HepG2 (cell line): ENCODE results near the gene ZNF227. TPM values are rescaled to one million over a fixed set of nuclear protein-coding genes. Genes with fewer than 3 reads are reported as not detected.

Source experiments
- ARHGAP35 ChIP-seq: sonication (generic); formaldehyde crosslinking; IDR thresholded peaks from 2 replicates; pipeline ENCODE4 v1.9.0; 2022; ENCODE audit warnings: mild to moderate bottlenecking, inconsistent platforms, moderate library complexity, missing genetic modification reagents, borderline replicate concordance
- EP300 ChIP-seq, 3 experiments: sonication (generic) in 1 of 3; formaldehyde crosslinking in 1 of 3; IDR thresholded peaks; 2 replicates each; pipeline versions ENCODE4 v1.5.1 to v1.6.1; 2011 to 2020; ENCODE audit warnings: low read depth in 2 of 3, low read length in 2 of 3, borderline replicate concordance in 1 of 3, improper control_type of control experiment in 1 of 3, mild to moderate bottlenecking in 1 of 3, missing genetic modification reagents in 1 of 3, moderate library complexity in 1 of 3
- GABPA ChIP-seq, 2 experiments: IDR thresholded peaks; 2 replicates each; pipeline ENCODE4 v1.6.1; 2011 to 2016; ENCODE audit warnings: low read depth in 2 of 2, low read length in 1 of 2, missing biosample characterization in 1 of 2, missing genetic modification characterization in 1 of 2
- GPN1 ChIP-seq: sonication (generic); formaldehyde crosslinking; IDR thresholded peaks from 2 replicates; pipeline ENCODE4 v1.5.1; 2020; ENCODE audit warnings: missing genetic modification reagents, borderline replicate concordance
- HIVEP1 ChIP-seq: sonication (generic); formaldehyde crosslinking; IDR thresholded peaks from 2 replicates; pipeline ENCODE4 v1.4.0; 2020; ENCODE audit warnings: mild to moderate bottlenecking, missing genetic modification reagents
- ISL2 ChIP-seq: sonication (generic); formaldehyde crosslinking; IDR thresholded peaks from 2 replicates; pipeline ENCODE4 v1.5.0; 2020; ENCODE audit warnings: missing genetic modification reagents
- ISX ChIP-seq: sonication (generic); formaldehyde crosslinking; conservative IDR thresholded peaks from 2 replicates; pipeline ENCODE4 v1.5.0; 2020; ENCODE audit warnings: missing genetic modification reagents
- KAT7 ChIP-seq: IDR thresholded peaks from 2 replicates; pipeline ENCODE4 v1.6.1; 2018; ENCODE audit warnings: borderline replicate concordance, missing compliant biosample characterization
- MZF1 ChIP-seq: sonication (generic); formaldehyde crosslinking; IDR thresholded peaks from 2 replicates; pipeline ENCODE4 v1.8.1; 2023; ENCODE audit warnings: mild to moderate bottlenecking, missing genetic modification reagents, borderline replicate concordance
- NBN ChIP-seq: fragments of 450-650 bp; conservative IDR thresholded peaks from 2 replicates; pipeline ENCODE4 v1.6.1; 2017
- POGZ ChIP-seq: sonication (generic); formaldehyde crosslinking; IDR thresholded peaks from 2 replicates; pipeline ENCODE4 v1.4.0; 2020; ENCODE audit warnings: mild to moderate bottlenecking, missing genetic modification reagents
- RBAK ChIP-seq: sonication (generic); formaldehyde crosslinking; IDR thresholded peaks from 2 replicates; pipeline ENCODE4 v1.5.1; 2020; ENCODE audit warnings: mild to moderate bottlenecking, missing genetic modification reagents
- SALL1 ChIP-seq: sonication (generic); formaldehyde crosslinking; IDR thresholded peaks from 2 replicates; pipeline ENCODE4 v1.8.0; 2022; ENCODE audit warnings: mild to moderate bottlenecking, missing genetic modification reagents
- SSRP1 ChIP-seq: IDR thresholded peaks from 2 replicates; pipeline ENCODE4 v1.6.1; 2016; ENCODE audit warnings: control low read depth
- TMF1 ChIP-seq: sonication (generic); formaldehyde crosslinking; IDR thresholded peaks from 2 replicates; pipeline ENCODE4 v1.8.1; 2022; ENCODE audit warnings: low read depth, missing genetic modification reagents
- TOPORS ChIP-seq: sonication (generic); formaldehyde crosslinking; IDR thresholded peaks from 2 replicates; pipeline ENCODE4 v1.8.0; 2023; ENCODE audit warnings: mild to moderate bottlenecking, missing genetic modification reagents
- ZNF274 ChIP-seq: sonication (generic); formaldehyde crosslinking; IDR thresholded peaks from 2 replicates; pipeline ENCODE4 v1.5.1; 2020; ENCODE audit warnings: mild to moderate bottlenecking, missing genetic modification reagents
- ZNF543 ChIP-seq: sonication (generic); formaldehyde crosslinking; IDR thresholded peaks from 2 replicates; pipeline ENCODE4 v1.4.0; 2020; ENCODE audit warnings: mild to moderate bottlenecking, missing genetic modification reagents
- ZNF550 ChIP-seq: sonication (generic); formaldehyde crosslinking; IDR thresholded peaks from 2 replicates; pipeline ENCODE4 v1.4.0; 2020; ENCODE audit warnings: mild to moderate bottlenecking, missing genetic modification reagents, borderline replicate concordance
- ZNF577 ChIP-seq: sonication (generic); formaldehyde crosslinking; IDR thresholded peaks from 2 replicates; pipeline ENCODE4 v1.4.0; 2020; ENCODE audit warnings: mild to moderate bottlenecking, low read depth, missing genetic modification reagents, borderline replicate concordance
- polyA plus RNA-seq, 8 experiments: library from polyadenylated mRNA; depleted of rRNA in 3 of 8; stranded (reverse) in 7 of 8; unstranded in 1 of 8; fragments of >200 nt; fragmentation: Illumina TruSeq in 4 of 8; extraction: Trizol in 4 of 8; gene quantifications; 2 replicates each; pipeline versions ENCODE4 v1.2.1 to v1.2.3, GENCODE V29; 2011 to 2016; ENCODE audit warnings: low read depth in 4 of 8, missing spikeins in 1 of 8, mixed read lengths in 1 of 8; ENCODE audit not compliant: insufficient read depth in 1 of 8
- total RNA-seq, 5 experiments: library from RNA; depleted of rRNA; stranded (reverse); fragments of >200 nt; fragmentation: Illumina TruSeq; extraction: Trizol; gene quantifications; 2 replicates each; pipeline ENCODE4 v1.2.3, GENCODE V29; 2016; ENCODE audit warnings: low read depth in 1 of 5
- TF ChIP-seq, protein P1 (sequence below): sonication (generic); formaldehyde crosslinking; IDR thresholded peaks from 2 replicates; pipeline ENCODE4 v1.8.0; 2022; ENCODE audit warnings: missing genetic modification reagents, mild to moderate bottlenecking, inconsistent platforms, borderline replicate concordance
- TF ChIP-seq, protein P2 (sequence below): IDR thresholded peaks from 2 replicates; pipeline ENCODE4 v1.6.1; 2016; ENCODE audit warnings: missing compliant biosample characterization, missing genetic modification reagents, borderline replicate concordance
- TF ChIP-seq, protein P3 (sequence below): sonication (generic); formaldehyde crosslinking; IDR thresholded peaks from 2 replicates; pipeline ENCODE4 v1.8.0; 2022; ENCODE audit warnings: mild to moderate bottlenecking, missing genetic modification reagents; ENCODE audit not compliant: insufficient replicate concordance
- TF ChIP-seq, protein P4 (sequence below): IDR thresholded peaks from 2 replicates; pipeline ENCODE4 v1.6.1; 2016; ENCODE audit warnings: low read depth, control low read depth

ZNF227 gene
- total and polyA plus RNA-seq, 2 of the 13 experiments (the other 11 are each of a cell fraction or from before 2014, with no cell fraction given) = 3.1 to 16.8 TPM

DNA sequence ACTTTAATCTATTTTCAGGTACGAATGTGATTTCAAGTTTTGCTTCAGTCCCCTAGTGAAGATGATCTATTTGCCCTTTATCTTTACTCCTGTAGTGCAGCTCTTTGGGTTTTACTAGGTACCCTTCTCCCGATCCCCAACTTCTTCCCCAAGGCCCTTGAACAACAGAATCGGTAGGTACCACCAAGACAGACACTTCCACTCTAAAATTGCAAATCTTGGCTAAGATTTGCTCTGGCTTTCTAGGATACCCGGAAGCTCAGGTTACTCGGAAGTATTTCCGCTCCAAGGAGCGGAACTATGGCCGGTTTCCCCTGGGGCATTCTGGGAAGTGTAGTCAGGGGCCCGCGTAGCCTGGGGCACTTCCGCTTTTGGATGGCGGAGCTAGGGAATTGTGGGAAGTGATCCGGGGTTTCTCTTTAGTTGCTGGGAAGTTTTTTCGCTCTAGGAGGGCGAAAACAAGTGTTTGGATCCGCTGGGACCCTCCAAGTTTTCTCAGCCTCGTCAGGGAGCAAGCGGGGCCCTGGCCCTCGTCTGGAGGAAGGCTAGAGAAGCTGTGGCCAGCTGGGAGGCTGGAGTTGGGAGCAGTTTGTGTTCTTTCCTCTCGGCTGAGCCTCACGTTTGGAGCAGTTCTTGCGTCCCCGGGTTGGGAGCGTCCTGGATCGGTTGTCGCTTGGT is 5.1 kb upstream of the ZNF227 start (continued):
- TF ChIP-seq GPN1 (CRISPR knock-in tag) (no peak), KAT7 (CRISPR knock-in tag) (peak; percentile 38; the same call in 1 of the 2 replicates), TMF1 (CRISPR knock-in tag) (no peak), RBAK (CRISPR knock-in tag) (no peak), ZNF577 (CRISPR knock-in tag) (no peak), POGZ (CRISPR knock-in tag) (peak; percentile 85), EP300 (IDR thresholded peaks at IDR 0.05; ENCODE audit: low read depth in 2 of 2, low read length in 2 of 2) (peak in 1 of 2 experiments; percentile 17; a peak in 1 of 4 replicates), EP300 (CRISPR knock-in tag; IDR thresholded peaks at IDR 0.05; ENCODE audit: borderline replicate concordance) (no peak), TOPORS (CRISPR knock-in tag) (no peak), SALL1 (CRISPR knock-in tag) (0 out of 2 replicates have a peak, but pooled peaks have one; percentile 42), ZNF274 (CRISPR knock-in tag) (peak; percentile 52; the same call in 1 of the 2 replicates), HIVEP1 (CRISPR knock-in tag) (0 out of 2 replicates have a peak, but pooled peaks have one; percentile 53), ISL2 (CRISPR knock-in tag) (0 out of 2 replicates have a peak, but pooled peaks have one; percentile 21), NBN (no peak), SSRP1 (CRISPR knock-in tag) (no peak), ISX (CRISPR knock-in tag) (0 out of 2 replicates have a peak, but pooled peaks have one; percentile 63), MZF1 (CRISPR knock-in tag) (no peak), ZNF543 (peak; percentile 76; the same call in 1 of the 2 replicates), ZNF550 (CRISPR knock-in tag) (no peak), ARHGAP35 (CRISPR knock-in tag) (no peak), GABPA (IDR thresholded peaks at IDR 0.05; ENCODE audit: low read depth, low read length) (peak; percentile 91), GABPA (CRISPR knock-in tag; IDR thresholded peaks at IDR 0.05; ENCODE audit: low read depth) (peak; percentile 100)
- TF ChIP-seq, protein P1, sequence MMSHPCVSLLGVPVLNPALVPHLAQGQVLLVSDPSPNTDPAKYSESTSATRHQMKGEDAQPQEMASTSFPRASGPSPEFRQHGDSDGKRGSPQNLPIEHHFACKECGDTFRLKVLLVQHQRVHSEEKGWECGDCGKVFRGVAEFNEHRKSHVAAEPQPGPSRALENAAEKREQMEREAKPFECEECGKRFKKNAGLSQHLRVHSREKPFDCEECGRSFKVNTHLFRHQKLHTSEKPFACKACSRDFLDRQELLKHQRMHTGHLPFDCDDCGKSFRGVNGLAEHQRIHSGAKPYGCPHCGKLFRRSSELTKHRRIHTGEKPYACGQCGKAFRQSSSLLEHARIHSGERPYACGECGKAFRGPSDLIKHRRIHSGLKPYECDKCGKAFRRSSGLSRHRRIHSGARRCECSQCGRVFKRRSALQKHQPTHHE (CRISPR knock-in tag) = 0 out of 2 replicates have a peak, but pooled peaks have one; percentile 49
- TF ChIP-seq, protein P2, sequence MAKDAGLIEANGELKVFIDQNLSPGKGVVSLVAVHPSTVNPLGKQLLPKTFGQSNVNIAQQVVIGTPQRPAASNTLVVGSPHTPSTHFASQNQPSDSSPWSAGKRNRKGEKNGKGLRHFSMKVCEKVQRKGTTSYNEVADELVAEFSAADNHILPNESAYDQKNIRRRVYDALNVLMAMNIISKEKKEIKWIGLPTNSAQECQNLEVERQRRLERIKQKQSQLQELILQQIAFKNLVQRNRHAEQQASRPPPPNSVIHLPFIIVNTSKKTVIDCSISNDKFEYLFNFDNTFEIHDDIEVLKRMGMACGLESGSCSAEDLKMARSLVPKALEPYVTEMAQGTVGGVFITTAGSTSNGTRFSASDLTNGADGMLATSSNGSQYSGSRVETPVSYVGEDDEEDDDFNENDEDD (CRISPR knock-in tag) = no peak
- TF ChIP-seq, protein P3, sequence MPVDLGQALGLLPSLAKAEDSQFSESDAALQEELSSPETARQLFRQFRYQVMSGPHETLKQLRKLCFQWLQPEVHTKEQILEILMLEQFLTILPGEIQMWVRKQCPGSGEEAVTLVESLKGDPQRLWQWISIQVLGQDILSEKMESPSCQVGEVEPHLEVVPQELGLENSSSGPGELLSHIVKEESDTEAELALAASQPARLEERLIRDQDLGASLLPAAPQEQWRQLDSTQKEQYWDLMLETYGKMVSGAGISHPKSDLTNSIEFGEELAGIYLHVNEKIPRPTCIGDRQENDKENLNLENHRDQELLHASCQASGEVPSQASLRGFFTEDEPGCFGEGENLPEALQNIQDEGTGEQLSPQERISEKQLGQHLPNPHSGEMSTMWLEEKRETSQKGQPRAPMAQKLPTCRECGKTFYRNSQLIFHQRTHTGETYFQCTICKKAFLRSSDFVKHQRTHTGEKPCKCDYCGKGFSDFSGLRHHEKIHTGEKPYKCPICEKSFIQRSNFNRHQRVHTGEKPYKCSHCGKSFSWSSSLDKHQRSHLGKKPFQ (CRISPR knock-in tag) = no peak
- TF ChIP-seq, protein P4, sequence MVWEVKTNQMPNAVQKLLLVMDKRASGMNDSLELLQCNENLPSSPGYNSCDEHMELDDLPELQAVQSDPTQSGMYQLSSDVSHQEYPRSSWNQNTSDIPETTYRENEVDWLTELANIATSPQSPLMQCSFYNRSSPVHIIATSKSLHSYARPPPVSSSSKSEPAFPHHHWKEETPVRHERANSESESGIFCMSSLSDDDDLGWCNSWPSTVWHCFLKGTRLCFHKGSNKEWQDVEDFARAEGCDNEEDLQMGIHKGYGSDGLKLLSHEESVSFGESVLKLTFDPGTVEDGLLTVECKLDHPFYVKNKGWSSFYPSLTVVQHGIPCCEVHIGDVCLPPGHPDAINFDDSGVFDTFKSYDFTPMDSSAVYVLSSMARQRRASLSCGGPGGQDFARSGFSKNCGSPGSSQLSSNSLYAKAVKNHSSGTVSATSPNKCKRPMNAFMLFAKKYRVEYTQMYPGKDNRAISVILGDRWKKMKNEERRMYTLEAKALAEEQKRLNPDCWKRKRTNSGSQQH (CRISPR knock-in tag) = peak; percentile 69; the same call in 1 of the 2 replicates
